CD4-positive, alpha-beta T cell treated with Interleukin-10 for 1 hour (primary cell): Measurements from ENCODE around the gene A3GALT2.

ENCODE experiments used
- DNase-seq: peaks from one replicate; pipeline ENCODE4 v3.0.0-alpha.2; 2020

A3GALT2 gene

GRCh38 chr1:33320619-33321165 lies at the start of gene A3GALT2:
Gene A3GALT2, minus strand, starts transcription at chr1:33321098. Its CDS starts 0 bp downstream, at chr1:33321098.
- no peak for DNase-seq

GRCh38 chr1:33370301-33370700 lies 49.4 kb upstream of the A3GALT2 start:
- no peak for DNase-seq

GRCh38 chr1:33369764-33370163 lies 48.9 kb upstream of the A3GALT2 start:
- DNase-seq: no peak

- DNase-seq: no peak
These were observed 48.2 kb upstream of the A3GALT2 start for GRCh38 chr1:33369081-33369480.

- no peak for DNase-seq
These were observed 47.5 kb upstream of the A3GALT2 start for GRCh38 chr1:33368431-33368830.

GRCh38 chr1:33367485-33368405 lies 46.8 kb upstream of the A3GALT2 start:
- DNase-seq: peak; percentile 86

- DNase-seq: no peak
These were observed 46.0 kb upstream of the A3GALT2 start for GRCh38 chr1:33366762-33367484.

GRCh38 chr1:33365560-33365997 lies 44.7 kb upstream of the A3GALT2 start:
- DNase-seq: no peak

GRCh38 chr1:33364565-33364918 lies 43.6 kb upstream of the A3GALT2 start:
- no peak for DNase-seq

- no peak for DNase-seq
These were observed 42.6 kb upstream of the A3GALT2 start for GRCh38 chr1:33363470-33363861.

GRCh38 chr1:33363021-33363420 lies 42.1 kb upstream of the A3GALT2 start:
- no peak for DNase-seq

GRCh38 chr1:33361532-33362235 lies 40.8 kb upstream of the A3GALT2 start:
- no peak for DNase-seq

GRCh38 chr1:33360367-33360766 lies 39.5 kb upstream of the A3GALT2 start:
- DNase-seq: no peak

- no peak for DNase-seq
These were observed 39.0 kb upstream of the A3GALT2 start for GRCh38 chr1:33359931-33360330.

- no peak for DNase-seq
These were observed 38.1 kb upstream of the A3GALT2 start for GRCh38 chr1:33358795-33359503.

- DNase-seq: no peak
These were observed 37.4 kb upstream of the A3GALT2 start for GRCh38 chr1:33358114-33358794.

GRCh38 chr1:33357099-33357498 lies 36.2 kb upstream of the A3GALT2 start:
- DNase-seq: no peak

- no peak for DNase-seq
These were observed 33.9 kb upstream of the A3GALT2 start for GRCh38 chr1:33354707-33355316.

- no peak for DNase-seq
These were observed 32.6 kb upstream of the A3GALT2 start for GRCh38 chr1:33353531-33353930.

GRCh38 chr1:33351281-33351660 lies 30.4 kb upstream of the A3GALT2 start:
- DNase-seq: no peak

GRCh38 chr1:33350611-33351280 lies 29.8 kb upstream of the A3GALT2 start:
- no peak for DNase-seq
